Naive B cell (primary cell): Measurements from ENCODE around the gene LDLRAD3. TPM values are rescaled to one million over a fixed set of nuclear protein-coding genes. Genes with fewer than 3 reads are reported as not detected.

ENCODE experiments used
- ATAC-seq, 2 donors: fragments of 150-1000 bp; cut with Tn5 transposase; 2 replicates each; pipeline ENCODE4 v1.10.0; 2021; ENCODE audit warnings: low read depth in 2 of 2, mild to moderate bottlenecking in 2 of 2, moderate library complexity in 2 of 2
- DNase-seq: peaks from one replicate; pipeline ENCODE4 v3.0.0; 2022
- H3K27ac Mint-ChIP-seq, 6 donors: one replicate each; pipeline ENCODE4 v1.8.0; 2020 to 2022; ENCODE audit warnings: mild to moderate bottlenecking in 6 of 6, mixed read lengths in 6 of 6, moderate library complexity in 5 of 6, inconsistent platforms in 2 of 6
- H3K27me3 Mint-ChIP-seq, 3 donors: one replicate each; pipeline ENCODE4 v1.8.0; 2021 to 2022; ENCODE audit warnings: mixed read lengths in 3 of 3, mild to moderate bottlenecking in 1 of 3
- H3K36me3 Mint-ChIP-seq, 2 donors: one replicate each; pipeline ENCODE4 v1.8.0; 2020 to 2022; ENCODE audit warnings: mixed read lengths in 2 of 2, inconsistent platforms in 1 of 2, mild to moderate bottlenecking in 1 of 2
- H3K4me1 Mint-ChIP-seq, 3 donors: one replicate each; pipeline ENCODE4 v1.8.0; 2020 to 2022; ENCODE audit warnings: mixed read lengths in 3 of 3, inconsistent platforms in 1 of 3, mild to moderate bottlenecking in 1 of 3, moderate library complexity in 1 of 3
- H3K4me3 Mint-ChIP-seq, 8 donors: one replicate each; pipeline ENCODE4 v1.8.0; 2020 to 2022; ENCODE audit warnings: mild to moderate bottlenecking in 8 of 8, mixed read lengths in 8 of 8, moderate library complexity in 8 of 8, inconsistent platforms in 2 of 8
- H3K9me3 Mint-ChIP-seq, 7 donors: one replicate each; pipeline ENCODE4 v1.8.0; 2020 to 2022; ENCODE audit warnings: mixed read lengths in 7 of 7, mild to moderate bottlenecking in 5 of 7, inconsistent platforms in 2 of 7, moderate library complexity in 1 of 7
- polyA plus RNA-seq, 6 donors: library from polyadenylated mRNA; unstranded; fragments of 300-500 nt; fragmentation: Illumina TruSeq; gene quantifications; one replicate each; pipeline ENCODE4 v1.2.3, GENCODE V29; 2021; ENCODE audit warnings: low read depth in 6 of 6

The LDLRAD3 gene
- polyA plus RNA-seq, 6 donors from 2014 or later: 0.17 to 0.27 TPM; not detected in 4

DNA sequence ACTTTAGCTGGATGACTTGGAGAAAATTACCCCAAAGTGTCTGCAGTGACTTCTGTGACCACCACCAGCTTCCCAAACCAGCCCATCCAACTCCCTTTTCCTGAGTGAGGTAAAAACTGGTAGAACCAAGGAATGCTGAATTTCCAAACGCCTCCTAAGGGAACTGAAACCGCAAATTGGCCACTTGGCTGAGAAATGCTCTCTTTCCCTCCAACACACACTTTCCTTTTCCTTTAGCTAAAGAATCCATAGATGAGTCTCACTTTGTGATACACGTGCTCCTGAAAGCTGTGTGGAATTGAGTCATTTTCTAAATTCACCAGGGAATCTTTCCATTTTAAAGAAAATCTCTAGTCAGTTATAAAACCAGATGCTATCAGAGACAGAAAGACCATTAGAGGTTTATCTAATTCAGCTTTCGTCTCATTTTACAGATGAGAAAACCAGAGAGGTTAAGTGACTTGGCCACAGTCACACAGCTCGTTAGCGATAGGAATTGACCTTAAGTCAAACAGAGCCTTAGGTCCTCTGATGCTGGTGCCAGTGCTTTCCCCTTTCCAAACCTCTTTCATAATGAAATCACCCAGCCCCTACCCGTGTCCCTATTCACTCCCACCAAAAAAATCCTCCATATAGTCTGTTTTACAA, 208.2 kb downstream of the LDLRAD3 start:
- no peaks in the 10 kb centered on the region for H3K36me3 Mint-ChIP-seq
- ATAC-seq: no peak
- DNase-seq: no peak
- H3K9me3 Mint-ChIP-seq: no peaks in the 10 kb centered on the region
- H3K4me1 Mint-ChIP-seq: no peaks in the 10 kb centered on the region
- peaks cover 8 to 30% (median 16%) of the 10 kb centered on the region in 3 donors for H3K27me3 Mint-ChIP-seq
- H3K27ac Mint-ChIP-seq: peak overlapping the region in 1 of 6 donors; percentile 34
- no peak overlapping the region for H3K4me3 Mint-ChIP-seq

DNA sequence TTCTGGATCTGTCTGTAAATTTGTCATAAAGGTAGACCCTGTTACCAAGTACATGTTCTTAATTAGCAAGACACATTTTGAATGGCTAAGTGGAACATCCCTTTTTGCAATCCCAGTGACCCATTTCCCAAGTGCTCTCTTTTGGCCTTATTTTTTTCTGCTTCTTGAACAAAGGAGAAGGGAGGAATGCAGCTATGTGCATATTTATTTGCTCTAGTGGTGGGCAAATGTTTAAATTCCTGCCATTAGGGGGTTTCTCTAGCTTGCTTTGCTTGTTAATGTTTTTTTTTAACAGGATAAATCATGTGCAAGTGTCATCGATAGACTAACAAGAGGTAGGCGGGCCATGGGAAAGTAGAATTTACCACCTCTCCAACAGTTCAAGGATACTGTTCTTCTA, 209.7 kb downstream of the LDLRAD3 start:
- Mint-ChIP-seq H3K27me3 (peaks cover 8 to 29% (median 16%) of the 10 kb centered on the region in 3 donors), H3K4me3 (no peak overlapping the region), H3K36me3 (no peaks in the 10 kb centered on the region), H3K27ac (no peak overlapping the region), H3K9me3 (no peaks in the 10 kb centered on the region), H3K4me1 (no peaks in the 10 kb centered on the region)
- no peak for ATAC-seq
- no peak for DNase-seq

DNA sequence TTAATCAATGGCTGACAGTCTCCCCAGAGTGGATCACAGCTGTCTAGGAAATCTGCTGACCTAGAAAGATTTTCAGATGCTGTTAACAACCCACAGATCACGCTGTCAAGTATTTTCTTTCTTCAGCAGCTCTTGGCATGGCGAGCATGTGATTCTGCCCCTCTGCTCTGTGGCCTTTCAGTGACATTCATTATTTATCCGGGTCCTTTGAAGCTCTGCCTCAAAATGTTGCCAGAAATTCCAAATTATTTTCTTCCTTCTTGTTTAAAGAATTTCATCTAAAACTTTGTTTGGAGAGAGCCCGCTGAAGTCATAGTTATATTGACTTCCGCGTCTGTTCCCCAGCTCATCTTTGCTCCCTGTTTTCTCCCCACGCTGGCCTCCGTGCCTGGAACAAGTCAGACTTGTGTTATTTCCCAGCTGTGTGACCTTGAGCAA, 211.3 kb downstream of the LDLRAD3 start:
- ATAC-seq: no peak
- Mint-ChIP-seq H3K27ac (peak overlapping the region in 1 of 6 donors; percentile 87), H3K9me3 (peaks cover 0 to 2% (median 0%) of the 10 kb centered on the region in 7 donors), H3K4me3 (no peak overlapping the region), H3K4me1 (no peaks in the 10 kb centered on the region), H3K27me3 (peaks cover 8 to 21% (median 10%) of the 10 kb centered on the region in 3 donors), H3K36me3 (no peaks in the 10 kb centered on the region)
- DNase-seq: no peak

DNA sequence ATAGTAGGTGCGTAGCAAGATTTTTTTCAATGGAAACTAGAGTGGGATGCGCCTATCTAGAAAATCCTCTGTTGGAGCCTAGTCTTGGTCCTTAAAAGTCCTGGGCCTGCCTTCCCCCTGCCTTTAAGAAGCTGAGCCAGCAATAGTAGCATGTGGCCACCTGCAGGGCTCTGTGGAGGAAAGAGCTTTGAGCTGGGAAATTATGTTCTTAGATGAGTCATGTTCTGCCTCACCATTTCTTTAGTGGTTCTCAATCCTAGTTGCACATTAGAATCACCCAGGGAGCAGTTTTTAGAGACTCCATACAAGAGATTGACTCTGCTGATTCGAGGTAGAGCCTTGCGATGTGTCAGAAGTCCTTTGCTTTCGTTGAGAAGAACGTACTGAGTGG, 211.9 kb downstream of the LDLRAD3 start:
- Mint-ChIP-seq H3K4me3 (no peak overlapping the region), H3K4me1 (no peaks in the 10 kb centered on the region), H3K36me3 (no peaks in the 10 kb centered on the region)

DNA sequence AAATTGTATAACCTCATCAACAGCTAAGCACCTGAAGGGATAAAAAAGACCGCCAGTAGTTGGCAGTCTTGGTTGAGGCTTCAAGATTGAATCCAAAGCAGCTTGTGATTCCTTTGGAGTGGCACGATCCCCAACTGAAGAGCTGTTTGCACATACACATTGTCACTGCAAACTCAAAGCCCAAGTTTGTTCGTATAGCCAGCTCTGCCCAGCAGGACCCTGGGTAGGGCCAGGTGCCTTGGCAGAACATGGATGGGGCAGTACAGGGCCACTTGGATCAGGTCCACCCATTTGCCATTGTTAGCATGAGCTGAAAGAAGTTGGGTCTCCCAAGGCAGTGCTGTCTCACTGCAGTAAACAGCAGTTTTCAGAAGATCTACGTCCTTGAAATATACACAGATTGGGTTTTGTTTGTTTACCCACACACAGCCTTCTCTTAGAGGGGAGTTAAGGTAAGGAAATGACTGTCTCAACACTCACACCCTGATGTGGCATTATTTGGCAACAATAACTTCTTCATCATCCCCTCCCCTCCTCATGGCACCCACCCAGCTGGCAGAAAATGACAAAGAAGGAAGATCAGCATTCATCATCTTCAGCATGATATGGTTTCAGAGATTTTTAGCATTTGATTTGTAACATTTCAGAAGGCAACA, 212.4 kb downstream of the LDLRAD3 start:
- no peaks in the 10 kb centered on the region for H3K36me3 Mint-ChIP-seq
- H3K9me3 Mint-ChIP-seq: peaks cover 0 to 2% (median 0%) of the 10 kb centered on the region in 7 donors
- no peak for ATAC-seq
- no peak overlapping the region for H3K4me3 Mint-ChIP-seq
- H3K27ac Mint-ChIP-seq: peak overlapping the region in 1 of 6 donors; percentile 54
- no peaks in the 10 kb centered on the region for H3K4me1 Mint-ChIP-seq
- peaks cover 6 to 21% (median 8%) of the 10 kb centered on the region in 3 donors for H3K27me3 Mint-ChIP-seq
- DNase-seq: no peak

More for the DNA sequence above, 211.9 kb downstream of the LDLRAD3 start:
- peaks cover 0 to 2% (median 0%) of the 10 kb centered on the region in 7 donors for H3K9me3 Mint-ChIP-seq
- ATAC-seq (no peak), DNase-seq (no peak)
- H3K27me3 Mint-ChIP-seq: peaks cover 8 to 21% (median 10%) of the 10 kb centered on the region in 3 donors
- no peak overlapping the region for H3K27ac Mint-ChIP-seq

DNA sequence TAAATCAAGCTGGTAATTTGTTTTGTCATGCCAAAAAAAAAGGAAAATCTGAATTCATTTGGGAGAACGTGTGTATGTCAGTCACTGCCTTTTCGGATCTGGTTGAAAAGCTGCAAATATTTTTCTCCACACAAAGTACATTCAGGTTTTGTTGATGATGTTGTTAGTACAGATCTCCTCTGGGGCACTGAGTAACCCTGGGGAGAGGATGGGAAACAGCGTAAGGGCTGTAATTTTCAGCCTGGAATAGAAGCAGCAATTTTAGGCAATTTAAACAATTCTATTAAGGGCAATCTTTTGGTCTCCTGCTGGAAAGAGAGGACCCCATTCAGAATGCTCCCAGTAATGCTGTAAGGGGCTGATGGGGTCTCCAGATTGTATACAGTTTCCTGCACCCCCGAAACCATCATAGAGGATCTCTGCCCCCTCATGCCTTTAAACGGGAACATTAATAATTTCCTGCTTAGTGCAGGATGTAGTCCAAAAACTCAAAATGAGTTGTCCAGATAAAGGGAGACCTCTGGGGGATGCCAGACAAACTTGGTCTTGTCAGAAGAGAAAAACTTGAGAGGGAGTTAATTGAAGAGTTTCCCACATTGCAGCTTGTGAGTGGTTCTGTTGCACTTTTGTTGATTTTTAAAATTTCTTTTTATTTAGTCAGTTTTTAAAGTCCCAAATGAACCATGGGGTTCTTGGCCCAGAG, 213.1 kb downstream of the LDLRAD3 start:
- H3K9me3 Mint-ChIP-seq: peaks cover 0 to 2% (median 0%) of the 10 kb centered on the region in 7 donors
- no peak for DNase-seq
- H3K27me3 Mint-ChIP-seq: peaks cover 6 to 21% (median 8%) of the 10 kb centered on the region in 3 donors
- ATAC-seq: no peak
- no peaks in the 10 kb centered on the region for H3K36me3 Mint-ChIP-seq
- no peak overlapping the region for H3K4me3 Mint-ChIP-seq
- no peaks in the 10 kb centered on the region for H3K4me1 Mint-ChIP-seq
- H3K27ac Mint-ChIP-seq: no peak overlapping the region

DNA sequence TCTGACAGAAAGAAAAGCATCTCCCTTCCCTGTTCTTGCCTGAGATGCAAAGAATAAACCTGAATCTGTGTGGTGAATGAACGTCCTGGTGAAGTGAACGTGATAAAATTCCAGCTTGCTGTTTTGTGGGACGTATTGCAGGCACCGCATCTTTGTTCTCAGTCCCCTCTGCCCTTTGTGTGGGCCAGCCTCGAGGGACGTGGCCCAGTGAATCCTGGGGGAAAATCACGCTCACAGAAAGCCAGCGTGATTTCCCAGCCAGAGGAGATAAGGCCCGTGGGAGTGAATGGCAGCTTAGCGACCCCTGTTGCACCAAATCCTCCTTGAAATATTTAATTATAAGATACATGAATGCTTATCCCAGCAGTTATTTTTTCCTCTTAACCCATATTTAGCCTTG, 216.2 kb downstream of the LDLRAD3 start:
- Mint-ChIP-seq H3K4me1 (no peaks in the 10 kb centered on the region), H3K9me3 (peaks cover 0 to 2% (median 0%) of the 10 kb centered on the region in 7 donors), H3K27ac (no peak overlapping the region), H3K36me3 (no peaks in the 10 kb centered on the region), H3K27me3 (peaks cover 4 to 6% (median 6%) of the 10 kb centered on the region in 3 donors), H3K4me3 (no peak overlapping the region)
- ATAC-seq (no peak), DNase-seq (no peak)

DNA sequence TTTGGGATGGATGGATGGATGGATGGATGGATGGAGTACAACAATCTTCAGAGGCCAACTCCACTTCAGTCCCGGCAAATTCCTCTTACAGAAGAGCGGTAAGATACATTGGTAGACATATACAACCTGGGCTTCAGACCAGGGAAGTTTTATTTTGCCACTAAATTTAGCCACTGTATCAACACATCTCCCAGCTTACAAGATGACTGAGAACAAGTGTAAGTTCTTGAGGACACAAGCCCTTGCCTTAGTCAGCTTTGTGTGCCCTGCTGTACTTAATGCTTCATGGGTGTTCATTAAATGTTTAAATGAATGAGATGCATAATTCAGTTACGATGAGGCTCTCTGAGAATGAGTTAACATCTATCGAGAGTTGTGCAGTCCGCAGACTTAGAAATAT, 217.7 kb downstream of the LDLRAD3 start:
- DNase-seq (no peak), ATAC-seq (no peak)
- no peak overlapping the region for H3K27ac Mint-ChIP-seq
- no peaks in the 10 kb centered on the region for H3K4me1 Mint-ChIP-seq
- H3K36me3 Mint-ChIP-seq: no peaks in the 10 kb centered on the region
- H3K4me3 Mint-ChIP-seq: no peak overlapping the region
- peaks cover 0 to 2% (median 0%) of the 10 kb centered on the region in 7 donors for H3K9me3 Mint-ChIP-seq
- H3K27me3 Mint-ChIP-seq: peaks cover 0 to 5% (median 4%) of the 10 kb centered on the region in 3 donors

DNA sequence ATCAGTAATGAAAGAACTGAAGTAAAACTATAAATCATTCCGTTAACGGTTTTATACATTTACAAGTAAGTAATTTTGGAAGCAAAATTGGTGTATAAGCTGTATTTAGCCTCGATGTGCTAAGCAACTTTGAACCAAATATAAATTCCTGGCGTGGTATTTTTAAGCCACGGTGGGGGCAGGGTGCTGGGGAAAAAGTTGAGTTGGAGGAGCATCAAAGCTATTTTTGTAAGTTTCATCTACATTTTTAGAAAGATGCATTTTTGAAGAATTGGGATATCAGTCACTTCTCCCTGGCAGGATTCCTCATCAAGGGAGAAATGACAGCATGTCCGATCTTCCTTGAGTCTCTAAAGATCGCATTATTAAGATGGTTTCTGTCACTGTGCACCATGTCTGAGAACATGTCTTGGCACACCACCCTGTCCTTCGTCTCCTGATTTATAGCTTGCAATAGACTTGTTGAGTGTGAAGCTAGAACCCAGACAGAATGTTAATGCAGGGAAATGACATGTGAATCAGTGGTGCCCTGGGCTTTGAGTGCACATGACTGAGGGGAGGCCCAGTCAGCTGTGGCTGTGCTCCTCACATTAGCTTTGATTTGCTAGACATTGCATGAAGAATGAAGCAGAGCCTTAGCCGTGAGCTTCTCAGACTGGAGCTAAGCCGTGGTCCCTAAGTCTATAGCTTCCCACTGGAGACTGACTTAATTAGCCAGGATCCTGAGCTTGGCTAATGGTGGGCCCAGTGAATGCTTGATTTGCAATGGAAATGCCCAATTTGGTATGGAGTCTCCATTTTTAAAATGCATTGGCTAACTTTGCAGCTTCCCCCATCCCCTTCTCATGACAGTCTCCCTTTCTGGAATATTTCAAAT, 218.4 kb downstream of the LDLRAD3 start:
- Mint-ChIP-seq H3K9me3 (peaks cover 0 to 2% (median 0%) of the 10 kb centered on the region in 7 donors), H3K27ac (no peak overlapping the region), H3K4me1 (no peaks in the 10 kb centered on the region), H3K36me3 (no peaks in the 10 kb centered on the region), H3K4me3 (no peak overlapping the region), H3K27me3 (peaks cover 0 to 5% (median 4%) of the 10 kb centered on the region in 3 donors)
- no peak for DNase-seq
- ATAC-seq: no peak

DNA sequence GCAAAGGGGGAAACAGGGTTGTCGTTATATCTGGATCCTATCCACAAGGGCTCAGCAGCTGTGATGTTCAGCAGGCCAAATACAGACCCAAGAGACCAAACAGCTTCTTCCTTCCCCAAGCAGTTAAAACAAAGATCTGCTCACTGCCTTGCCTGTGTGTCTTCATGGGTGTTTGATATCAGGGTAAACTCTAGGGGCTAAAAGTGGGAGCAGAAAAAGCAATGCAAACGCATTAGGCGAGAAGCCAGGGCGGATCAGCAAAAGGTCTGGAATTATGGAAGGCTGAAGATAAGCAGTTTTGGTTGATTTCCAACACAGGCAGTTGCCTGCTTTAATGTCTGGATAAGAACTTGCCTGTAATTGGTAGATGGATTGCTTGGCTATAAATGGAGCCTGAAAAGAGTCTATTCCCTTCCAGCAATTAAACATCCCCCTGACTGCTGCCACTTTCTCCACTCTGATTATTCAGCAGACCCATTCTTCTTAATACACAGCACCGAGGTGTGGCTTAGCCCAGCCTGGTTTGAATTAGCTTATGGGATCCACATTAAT, 219.1 kb downstream of the LDLRAD3 start:
- DNase-seq (no peak), ATAC-seq (no peak)
- no peaks in the 10 kb centered on the region for H3K4me1 Mint-ChIP-seq
- peaks cover 0 to 2% (median 0%) of the 10 kb centered on the region in 7 donors for H3K9me3 Mint-ChIP-seq
- H3K4me3 Mint-ChIP-seq: no peak overlapping the region
- H3K27ac Mint-ChIP-seq: no peak overlapping the region
- peaks cover 0 to 5% (median 4%) of the 10 kb centered on the region in 3 donors for H3K27me3 Mint-ChIP-seq
- H3K36me3 Mint-ChIP-seq: no peaks in the 10 kb centered on the region

DNA sequence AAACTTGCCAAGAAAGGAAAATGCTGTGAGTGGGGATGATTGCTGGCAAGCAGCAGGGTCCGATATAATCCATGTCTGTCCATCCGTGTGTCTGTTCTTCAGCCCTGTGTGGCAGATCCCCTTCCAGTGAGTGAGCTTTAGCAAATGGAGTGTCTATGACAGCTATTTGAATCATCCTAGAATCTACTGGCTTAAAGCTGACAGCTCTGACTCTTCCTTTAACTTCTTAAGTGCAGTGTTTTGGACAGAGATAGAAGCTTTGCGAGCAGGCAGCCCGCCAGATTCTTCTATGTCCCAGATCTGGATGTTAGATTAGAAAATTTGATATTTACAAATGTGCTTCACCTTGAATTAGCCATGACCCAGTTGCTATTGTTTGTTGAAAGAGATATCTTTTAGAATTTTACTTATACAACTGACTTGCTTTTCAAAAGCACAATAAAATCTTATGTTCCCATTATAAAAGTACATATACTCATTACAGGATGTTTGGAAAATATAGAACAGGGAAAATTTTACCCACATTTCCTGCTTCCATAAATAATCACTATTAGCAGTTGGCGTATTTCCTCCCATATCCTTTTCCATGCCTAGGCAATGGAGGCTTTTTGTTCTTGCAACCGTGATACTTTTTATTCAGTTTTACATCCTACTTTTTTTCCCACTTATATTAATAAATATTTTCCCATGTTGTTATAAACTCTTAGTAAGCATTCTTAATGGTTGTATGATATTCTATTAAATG, 220.8 kb downstream of the LDLRAD3 start:
- Mint-ChIP-seq H3K4me3 (no peak overlapping the region), H3K36me3 (no peaks in the 10 kb centered on the region)
- ATAC-seq: no peak

More for the DNA sequence above, 220.8 kb downstream of the LDLRAD3 start:
- Mint-ChIP-seq H3K4me1 (no peaks in the 10 kb centered on the region), H3K9me3 (peaks cover 0 to 4% (median 0%) of the 10 kb centered on the region in 7 donors), H3K27me3 (peaks cover 0 to 5% (median 4%) of the 10 kb centered on the region in 3 donors), H3K27ac (peak overlapping the region in 1 of 6 donors; percentile 24)
- no peak for DNase-seq
